GM21381 (cell line): ENCODE results near the gene FCN3.
A peak's percentile ranks its signal among the peaks of the same experiment; 100 is the strongest.
"Not testable (repeated sequence)": the region's sequence is repeated elsewhere in the genome, so short reads cannot be mapped to it uniquely, and the experiment has no call there.

Experiments
- ATAC-seq: cut with Tn5 transposase; IDR thresholded peaks from one replicate; pipeline ENCODE4 v1.9.1; 2021; ENCODE audit warnings: mild to moderate bottlenecking, moderate library complexity; ENCODE audit not compliant: unreplicated experiment

Gene FCN3

DNA sequence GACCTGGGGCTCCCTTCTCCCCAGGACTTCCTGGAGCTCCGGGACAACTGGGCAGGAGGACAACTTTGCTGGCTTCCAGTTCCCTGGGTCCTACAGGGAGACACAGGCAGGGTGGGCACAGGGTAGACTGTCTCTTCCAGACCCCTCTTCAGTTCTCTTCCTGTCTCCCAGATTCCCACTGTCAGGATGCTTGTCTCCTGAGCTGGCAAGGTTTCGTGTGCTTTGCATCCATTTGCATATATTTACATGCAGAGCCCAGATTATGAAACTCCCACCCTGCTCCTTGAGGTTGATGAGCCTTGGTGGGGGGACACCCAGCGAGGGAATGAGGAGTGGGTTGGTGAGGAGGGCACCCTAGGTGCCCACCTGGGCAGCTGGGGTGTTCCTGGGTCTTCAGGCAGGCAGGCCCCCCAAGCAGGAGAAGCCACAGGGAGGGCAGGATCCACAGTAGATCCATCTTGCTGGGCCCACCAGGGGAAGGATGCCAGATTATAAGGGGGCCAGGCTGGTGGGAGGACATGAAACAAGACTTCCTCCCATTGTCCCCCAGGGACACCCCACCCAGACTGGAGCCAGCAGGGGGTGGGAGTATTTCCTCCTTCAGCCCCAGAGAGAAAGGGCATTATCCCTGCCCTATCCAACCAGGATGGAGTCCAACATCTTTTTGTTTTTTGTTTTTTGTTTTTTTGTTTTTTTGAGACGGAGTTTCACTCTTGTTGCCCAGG, at the start of gene FCN3:
Gene FCN3 (minus strand): TSS at position 463 of the 725 bp plus-strand sequence. CDS start 6 bp downstream, at position 457.
- no peak for ATAC-seq

DNA sequence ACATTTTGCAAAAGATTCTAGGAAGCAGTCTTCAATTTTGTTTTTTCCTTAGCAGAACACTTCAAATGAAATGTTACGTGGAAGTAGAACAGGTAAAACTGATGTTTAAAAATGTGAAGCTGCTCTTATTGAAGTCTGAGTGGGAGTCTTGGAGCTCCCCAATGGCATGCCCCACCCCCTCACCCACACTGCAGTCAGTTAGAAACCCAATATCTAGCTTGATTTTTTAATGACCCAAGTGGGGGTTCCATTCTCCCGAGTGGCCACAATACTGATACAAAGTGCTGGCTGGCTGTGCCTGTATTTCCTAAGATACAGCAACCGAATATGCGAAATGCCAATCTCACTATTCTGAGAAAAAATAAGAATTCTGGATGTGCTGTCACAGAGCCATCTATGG, 49.1 kb upstream of the FCN3 start:
- ATAC-seq, result no peak

DNA sequence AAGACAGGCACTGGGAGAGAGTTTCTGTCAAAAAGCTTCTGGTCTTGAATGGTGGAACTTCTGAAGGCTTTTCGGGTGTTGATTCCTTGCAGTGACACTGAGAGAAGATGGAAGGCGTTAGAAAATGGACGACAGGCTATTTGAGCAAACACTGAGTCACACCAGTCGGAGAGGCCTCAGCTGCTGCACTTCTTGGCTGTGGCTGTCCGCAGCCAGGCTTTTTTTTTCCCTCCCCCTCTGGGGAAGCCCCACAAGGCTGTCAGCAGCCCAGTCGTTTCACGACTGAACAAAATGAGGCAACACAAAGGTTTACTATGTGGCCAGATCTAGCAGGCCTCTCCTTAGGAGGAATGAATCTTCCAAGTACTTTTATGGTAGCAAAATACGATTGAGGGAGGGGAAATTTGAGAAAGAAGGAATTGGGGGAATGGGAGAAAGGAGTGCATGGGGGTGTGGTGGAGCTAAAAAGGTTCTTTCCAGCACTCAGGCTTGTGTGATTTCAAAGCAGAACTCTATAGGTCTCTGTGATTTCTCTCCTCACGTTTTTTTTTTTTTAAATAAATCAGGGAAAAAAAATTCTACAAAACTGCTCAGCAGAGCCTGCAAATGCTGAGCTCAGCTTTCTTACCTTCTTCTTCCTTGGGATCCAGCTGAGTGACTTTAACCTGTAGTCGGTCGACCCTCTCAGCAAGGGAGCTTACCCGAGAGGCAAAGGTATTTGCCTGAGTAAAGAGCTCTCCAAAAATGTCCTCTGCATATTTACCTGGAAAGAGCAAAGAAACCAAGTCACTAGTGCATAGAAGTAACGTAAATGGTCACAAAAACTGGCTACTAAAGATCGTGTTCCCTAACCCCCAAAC, 43.9 kb upstream of the FCN3 start:
- peak; percentile 72 for ATAC-seq

DNA sequence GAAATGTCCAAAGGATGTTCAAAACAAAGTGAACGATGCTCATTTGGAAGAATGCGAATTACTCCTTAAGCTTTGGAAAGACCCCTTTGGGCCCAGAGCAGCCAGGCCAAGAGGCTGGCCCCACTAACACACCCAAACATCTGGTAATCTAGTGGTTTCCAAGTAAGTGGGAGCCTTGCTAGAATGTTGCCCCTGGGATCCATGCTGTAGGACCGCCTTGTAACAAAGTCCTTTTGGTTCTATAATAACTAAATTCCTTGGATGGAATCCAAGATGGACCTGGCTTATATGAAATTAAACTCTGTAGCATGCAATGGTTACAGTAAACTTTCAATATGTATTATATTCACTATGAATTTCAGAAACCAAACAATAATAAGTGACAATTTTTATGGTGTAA, 43.1 kb upstream of the FCN3 start:
- ATAC-seq, result no peak

DNA sequence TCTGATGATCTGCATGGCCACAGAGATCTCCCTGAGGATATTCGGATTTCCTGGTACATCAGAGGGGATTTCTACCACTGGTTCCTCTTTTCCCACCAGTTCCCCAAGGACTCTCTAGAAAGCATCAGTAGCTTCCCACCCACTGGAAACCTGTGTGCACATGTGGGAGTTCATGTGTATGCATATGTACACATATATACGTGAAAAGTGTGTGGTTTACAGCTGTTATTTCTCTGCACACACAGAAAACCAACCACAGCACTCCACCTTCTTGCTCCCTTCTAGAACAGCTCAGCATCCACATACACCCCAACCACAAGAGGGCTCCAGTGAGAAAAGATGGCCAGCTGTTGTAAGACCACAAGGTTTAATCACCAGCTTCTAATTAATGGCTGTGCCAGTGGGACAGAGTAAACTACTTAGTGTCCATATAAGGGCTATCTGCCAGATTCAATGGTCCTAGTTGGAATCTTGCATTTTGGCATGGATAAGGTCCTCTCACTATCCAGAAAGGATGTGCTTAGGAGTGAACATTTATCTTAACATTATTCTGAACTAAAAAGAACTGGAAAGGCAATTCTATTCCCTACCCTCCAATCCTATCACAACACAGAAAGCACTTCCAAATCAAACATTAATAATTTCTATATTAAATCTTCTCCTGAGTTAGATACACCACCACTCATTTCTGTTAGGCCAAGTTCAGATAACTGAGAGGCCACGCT, 41.9 kb upstream of the FCN3 start:
- ATAC-seq, result no peak

DNA sequence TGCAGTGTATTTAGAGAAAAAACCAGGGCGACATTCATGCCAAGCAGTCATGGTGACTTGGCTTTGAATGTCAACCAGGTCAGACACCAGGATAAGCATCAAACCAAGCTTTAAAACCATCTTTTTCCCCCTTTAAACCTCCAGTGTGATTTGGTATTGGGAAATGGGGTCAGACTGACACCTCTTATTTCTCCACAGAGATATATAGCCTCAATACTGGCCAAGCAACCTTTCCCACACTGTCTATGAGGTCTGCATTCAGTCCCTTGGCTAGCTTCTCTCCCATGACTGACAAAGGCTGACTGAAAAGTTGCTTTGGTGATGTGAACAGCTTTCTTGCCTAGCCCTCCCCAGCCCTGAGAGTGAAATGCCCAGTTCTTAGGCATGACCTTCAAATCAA, 39.5 kb upstream of the FCN3 start:
- no peak for ATAC-seq

DNA sequence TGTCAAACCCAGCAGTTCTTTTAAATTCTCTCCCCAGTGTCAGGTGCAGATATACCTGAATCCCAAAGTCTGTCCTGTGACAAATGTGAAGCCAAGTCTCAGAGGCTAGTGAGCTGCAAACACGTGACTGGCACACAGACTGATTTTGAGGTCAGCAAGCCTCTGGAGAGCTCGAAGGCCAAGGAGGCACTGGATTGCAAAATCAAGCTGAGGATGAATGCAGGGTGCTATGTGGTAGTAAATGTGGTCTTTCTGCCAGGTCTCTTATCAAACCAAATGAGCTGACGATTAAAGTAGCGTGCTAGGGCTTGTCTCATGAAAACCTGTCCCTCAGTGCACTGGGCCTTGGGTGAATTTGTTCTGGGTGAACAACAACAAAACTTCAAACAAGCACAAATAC, 38.4 kb upstream of the FCN3 start:
- ATAC-seq, result no peak

DNA sequence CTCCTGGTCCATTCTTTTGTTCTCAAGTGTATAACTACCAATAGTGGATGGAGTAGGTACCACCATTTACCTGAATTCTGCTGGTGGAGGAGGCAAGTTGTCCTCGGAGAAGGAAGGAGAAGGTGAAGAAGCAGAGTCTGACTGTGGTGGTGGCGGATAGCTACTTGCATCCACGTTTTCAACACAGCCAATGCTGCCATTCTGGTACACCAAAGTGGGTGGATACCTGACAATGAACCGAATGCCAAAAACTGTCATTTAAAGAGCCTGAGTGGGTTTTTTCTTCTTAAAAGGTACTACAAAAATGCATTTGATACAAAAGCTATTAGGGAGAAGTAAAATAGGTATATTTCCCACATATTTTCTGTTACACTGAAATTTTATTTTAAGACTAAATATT, 37.9 kb upstream of the FCN3 start:
- ATAC-seq, result no peak

DNA sequence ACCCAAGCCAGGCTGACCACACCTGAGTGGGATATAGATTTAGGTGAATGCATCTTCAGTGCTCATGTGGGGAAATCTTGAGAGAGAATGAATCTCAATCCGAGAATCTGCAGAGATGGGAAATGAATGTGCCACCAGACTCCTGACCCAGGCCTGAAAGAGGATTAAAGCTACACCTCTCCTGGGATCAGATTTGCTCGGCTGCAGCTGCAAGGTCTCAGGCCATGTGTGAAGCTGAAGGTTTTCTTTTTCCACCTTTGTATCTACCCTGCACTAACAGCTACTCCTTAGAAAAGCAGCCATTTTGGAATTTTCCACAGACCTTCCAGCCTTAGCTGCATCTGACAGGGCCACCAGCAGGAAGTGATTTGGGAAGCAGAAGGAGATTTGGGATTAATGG, 36.1 kb upstream of the FCN3 start:
- ATAC-seq, result no peak

DNA sequence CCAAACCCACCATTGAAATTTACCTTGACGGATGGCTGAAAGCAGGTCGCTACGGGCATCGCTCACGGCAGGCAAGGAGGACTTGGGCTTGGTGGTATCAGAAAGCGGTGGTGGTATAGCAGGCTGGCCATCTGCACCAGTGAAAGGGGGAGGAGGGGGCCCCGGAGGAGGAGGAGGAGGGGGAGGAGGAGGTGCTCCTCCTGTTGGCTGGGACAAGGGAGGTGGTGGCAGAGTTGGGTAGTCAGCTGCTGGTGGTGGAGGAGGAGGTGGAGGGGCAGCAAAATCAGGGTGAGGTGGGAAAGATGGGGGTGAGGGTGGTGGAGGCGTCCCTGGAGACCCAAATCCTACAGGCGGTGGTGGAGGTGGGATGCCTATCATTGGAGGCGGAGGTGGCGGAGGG, 35.0 kb upstream of the FCN3 start:
- no peak for ATAC-seq

DNA sequence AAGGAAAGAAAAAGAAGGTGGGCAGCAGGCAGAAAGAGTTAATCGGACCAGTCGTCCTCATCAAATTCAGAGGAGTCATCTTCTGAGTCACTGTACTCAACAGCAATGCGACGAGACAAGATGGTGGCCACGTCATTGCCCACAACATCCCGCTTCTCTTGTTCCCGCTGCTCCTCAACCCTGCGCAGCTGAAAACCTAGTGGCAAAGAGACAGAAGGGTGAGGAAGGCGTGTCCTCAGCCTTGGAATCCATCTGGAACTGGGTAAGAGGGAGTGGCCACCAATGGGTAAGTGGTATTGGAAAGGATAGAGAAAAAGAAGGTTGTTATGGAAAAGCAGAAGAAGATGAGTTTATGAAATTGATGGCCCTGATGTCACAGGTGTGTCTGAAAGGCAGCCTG, 33.5 kb upstream of the FCN3 start:
- no peak for ATAC-seq

DNA sequence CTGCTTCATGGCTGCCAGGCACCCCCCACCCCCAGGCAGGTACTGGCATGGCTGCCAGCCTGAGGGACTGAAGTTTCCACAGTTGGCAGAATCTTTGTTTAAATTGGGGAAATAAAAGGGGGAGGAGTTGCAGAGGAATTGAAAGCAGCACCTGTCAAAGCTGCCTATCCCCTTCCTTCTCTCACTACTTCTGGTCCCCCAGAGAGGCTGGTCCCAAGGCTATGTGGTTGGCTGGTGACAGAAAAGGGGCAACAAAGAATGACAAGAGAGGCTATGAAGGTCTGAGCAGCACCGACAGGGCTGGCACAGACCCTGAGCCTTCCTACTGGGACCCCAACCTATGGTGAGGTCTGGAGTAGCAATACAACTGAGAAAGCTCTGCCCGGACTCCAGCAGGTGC, 32.2 kb upstream of the FCN3 start:
- ATAC-seq, result not testable (repeated sequence)

DNA sequence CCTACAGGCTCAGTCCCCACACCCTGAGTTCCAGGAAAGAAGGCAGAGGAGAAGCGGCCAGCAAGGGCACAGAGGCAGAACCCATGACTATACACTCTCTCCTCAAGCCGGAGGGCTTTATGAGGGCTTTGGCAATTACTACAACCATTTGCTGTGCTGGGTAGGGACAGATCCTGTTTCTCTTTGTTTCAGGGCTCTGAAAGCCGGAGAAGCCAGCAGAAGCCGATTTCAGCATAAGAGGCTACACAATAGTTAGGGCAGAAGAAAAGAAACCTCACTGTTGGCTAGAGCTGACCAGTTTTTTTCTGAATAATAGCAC, 31.7 kb upstream of the FCN3 start:
- ATAC-seq, result no peak

DNA sequence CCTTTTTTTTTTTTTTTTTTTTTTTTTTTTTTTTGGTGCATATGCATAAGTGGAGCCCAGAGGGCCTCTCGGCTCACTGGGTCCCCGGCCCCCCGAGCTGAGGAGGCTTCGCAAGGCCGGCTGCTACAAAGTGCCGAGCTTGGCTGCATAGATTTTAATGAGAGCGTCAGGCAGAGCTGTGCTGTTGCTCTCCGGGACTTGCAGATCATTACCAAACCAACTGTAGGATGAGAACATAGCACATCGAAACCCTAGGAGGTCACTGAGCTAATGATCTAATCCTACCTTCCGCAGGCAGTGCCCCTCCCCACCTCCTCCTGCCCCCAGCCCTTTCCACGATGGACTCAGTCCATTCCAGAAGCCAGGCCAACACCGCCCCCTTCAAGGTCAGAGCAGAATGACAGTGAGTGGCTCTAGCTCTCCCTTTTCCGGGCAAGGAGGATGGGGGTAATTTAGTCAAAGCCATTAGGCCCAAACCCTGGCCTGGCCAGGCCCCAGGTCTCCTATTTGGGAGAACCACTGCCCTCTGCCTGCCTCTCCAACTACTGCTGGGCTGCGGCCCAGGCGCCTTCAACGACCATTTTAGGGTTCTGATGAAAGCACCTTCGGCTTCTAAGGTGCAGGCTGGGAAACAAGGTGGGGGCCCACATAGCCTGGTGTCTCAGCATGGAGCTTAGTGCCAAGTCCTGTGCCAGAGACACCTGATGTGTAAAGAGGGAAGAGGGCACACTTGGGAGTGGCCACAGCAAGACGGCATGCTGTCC, 31.2 kb upstream of the FCN3 start:
- ATAC-seq, result not testable (repeated sequence)

DNA sequence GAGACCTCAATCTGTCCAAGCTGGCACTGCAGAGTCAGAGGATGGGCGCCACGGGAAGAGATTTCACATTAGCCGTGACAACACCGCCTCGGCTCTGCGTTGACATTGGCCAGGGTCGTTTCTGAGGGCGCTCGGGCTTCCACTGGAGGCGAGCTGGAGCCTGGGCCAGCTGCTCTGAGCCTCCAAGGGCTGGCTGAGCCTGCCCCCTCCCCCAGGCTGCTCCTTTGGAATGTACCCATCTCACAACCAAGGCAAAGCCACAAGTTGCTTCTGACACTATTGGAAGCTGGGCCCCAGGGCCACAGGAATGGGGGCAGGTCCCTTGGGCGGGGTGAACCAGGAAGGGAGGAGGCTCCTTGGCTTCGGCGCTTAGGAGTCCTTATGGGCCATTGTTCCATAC, 30.4 kb upstream of the FCN3 start:
- no peak for ATAC-seq

DNA sequence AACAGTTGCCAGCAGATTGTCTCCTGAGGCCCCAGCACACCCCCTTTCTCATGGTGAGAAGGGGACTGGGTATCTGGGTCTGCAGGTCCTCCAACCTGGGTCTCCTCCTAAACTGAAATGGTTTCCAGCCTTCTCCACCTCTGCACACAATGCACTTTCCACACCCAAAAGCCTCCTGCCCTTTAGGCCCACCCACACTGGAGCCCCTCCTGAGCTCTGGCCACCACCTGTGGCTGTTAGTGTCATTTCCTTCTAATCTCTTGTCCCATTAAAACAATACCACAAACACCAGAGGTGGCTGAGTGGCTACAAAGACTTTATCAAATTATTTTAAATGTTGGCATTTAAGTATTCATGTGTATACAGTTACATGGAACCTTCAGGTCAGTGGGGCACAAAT, 29.3 kb upstream of the FCN3 start:
- ATAC-seq, result no peak

DNA sequence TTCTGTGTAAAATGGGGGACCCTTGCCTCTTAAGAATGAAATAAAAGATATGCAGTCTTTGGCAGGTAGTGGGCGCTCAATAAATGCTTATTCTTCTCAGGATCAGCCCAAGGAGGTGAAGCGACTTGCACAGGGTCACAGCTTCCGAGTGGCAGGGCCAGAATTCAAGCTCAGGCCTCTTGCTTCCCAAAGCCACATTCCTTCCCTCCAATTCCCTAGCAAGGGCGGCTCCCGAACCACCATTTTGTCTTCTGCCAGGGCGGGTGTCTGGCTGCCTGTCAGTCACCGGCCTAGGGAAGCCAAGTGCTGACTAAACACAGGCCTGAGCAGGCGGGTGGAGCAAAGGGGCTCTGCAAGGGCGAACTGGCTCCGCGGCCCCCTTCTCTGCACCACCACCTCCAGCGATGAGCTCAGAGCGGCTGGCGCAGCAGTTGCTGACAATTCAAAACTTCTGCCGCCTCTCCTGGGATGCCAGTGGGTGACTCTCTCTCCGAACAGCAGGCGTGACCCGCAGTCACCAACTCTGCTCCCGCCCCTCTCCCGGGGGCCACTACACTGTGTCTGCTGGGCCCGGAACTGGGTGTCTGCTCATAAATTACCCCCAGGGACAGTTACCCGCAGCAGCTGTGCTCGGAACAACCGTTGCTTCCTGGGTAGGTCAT, 28.6 kb upstream of the FCN3 start:
- ATAC-seq, result no peak

DNA sequence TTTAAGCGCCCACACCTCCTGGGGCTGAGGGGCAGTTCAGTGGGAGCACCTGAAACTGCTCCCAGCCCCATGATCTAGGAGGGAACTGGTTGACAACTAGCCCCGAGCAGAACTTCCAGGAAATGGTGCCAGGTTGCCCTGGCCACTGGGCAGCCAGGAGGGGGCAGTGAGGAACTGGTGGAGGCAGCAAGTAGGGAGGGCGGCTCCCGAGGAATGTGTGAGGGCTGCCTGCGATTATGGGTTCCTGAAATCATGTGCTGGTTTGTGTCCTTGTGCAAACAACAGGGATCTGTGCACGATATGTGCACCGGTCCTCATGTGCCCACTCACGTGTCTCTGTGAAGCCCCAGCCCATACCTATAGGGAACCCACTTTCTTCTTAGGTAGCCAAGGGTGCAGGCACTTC, 27.7 kb upstream of the FCN3 start:
- ATAC-seq, result no peak

DNA sequence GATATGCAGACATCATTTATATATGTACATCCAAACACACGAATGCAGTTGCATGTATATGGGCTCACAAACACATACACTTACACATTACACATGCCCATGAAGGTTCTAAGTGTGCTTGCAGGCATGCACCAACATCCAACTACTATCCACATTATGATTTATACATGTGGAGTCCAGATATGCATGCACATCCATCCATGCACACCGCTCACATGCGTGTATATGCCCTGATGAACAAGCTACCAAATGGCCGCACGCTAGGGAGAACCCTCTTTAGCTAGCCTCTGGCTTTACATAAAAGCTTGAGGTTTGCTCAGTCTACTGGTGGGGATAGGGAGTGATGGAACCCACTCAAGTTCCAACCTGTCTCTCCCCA, 26.3 kb upstream of the FCN3 start:
- no peak for ATAC-seq

DNA sequence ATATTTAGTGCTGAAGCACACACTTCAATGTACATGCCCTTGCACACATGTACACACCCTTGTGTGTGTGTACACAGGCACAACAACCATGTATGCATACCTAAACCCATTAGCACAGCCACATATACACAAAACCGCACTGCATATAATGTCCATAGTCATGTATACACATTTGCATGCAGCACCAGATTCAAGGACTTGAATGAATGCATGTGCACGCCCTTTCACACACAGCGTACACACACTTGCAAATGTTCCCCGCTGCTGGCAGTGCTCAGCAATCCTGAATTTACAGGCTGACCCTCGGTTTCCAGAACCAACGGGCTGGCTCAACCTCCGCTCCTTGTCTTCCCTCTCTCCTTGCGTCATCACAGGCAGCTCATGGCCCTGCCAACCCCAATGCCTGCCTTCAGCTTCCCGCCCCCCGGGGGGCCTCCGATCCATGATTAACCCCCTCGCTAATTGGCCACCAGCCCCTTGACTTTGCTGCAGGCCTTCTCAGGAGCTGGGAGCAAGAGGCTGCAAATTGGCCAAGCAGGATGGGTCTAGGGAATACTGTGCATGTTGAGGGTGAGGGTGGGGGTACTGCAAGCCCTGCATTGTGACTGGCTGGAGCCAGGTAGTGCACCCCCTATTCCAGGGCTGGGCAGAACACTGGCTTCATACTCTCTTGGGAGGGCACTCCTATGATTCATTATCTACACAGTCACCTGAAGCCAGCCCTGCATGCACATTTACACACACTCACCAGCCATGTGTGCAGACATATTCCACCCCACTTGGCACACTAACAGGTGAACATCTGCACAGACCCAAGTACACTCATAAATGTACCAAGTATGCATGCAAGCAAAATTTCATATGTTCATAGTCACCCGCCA, 25.7 kb upstream of the FCN3 start:
- ATAC-seq, result no peak
